SK-N-SH (cell line): ENCODE data around the gene GRIK5. TPM values are rescaled to one million over a fixed set of nuclear protein-coding genes. Genes with fewer than 3 reads are reported as not detected.

Source experiments
- CTCF ChIA-PET: fragments of 300-600, 350-600 bp; formaldehyde crosslinking; extraction: SDS; loops from one replicate; lab custom pipeline; 2021; lab: Yijun Ruan, JAX
- POLR2A ChIA-PET: fragments of 350-600 bp; sonication (Branson Sonifier 250); formaldehyde crosslinking; extraction: SDS; loops from one replicate; lab custom pipeline; 2020; ENCODE audit warnings: antibody characterized with exemption, inconsistent platforms; lab: Yijun Ruan, JAX
- DNase-seq: peaks from one replicate; pipeline ENCODE4 v3.0.0; 2012
- H2AFZ ChIP-seq: fragments of 200-600 bp; sonication (generic); 2 replicates; pipeline ENCODE4 v1.8.1; 2016; ENCODE audit warnings: antibody characterized with exemption, mild to moderate bottlenecking, low read depth
- H3F3A ChIP-seq: fragments of 200-600 bp; sonication (generic); replicated peaks from 2 replicates; pipeline ENCODE3; 2016; ENCODE audit warnings: antibody characterized with exemption, mild to moderate bottlenecking; ENCODE audit not compliant: insufficient read depth
- H3K27ac ChIP-seq, 2 experiments: fragments of 200-500 bp in 1 of 2; fragments of 200-600 bp in 1 of 2; sonication (Bioruptor generic) in 1 of 2; sonication (generic), shearing (Covaris generic) in 1 of 2; 2 replicates each; pipeline versions ENCODE4 v1.5.1 to v1.6.1; 2014 to 2016; ENCODE audit warnings: low read depth in 2 of 2, inconsistent platforms in 1 of 2, low read length in 1 of 2, mild to moderate bottlenecking in 1 of 2, mixed read lengths in 1 of 2
- H3K27me3 ChIP-seq: fragments of 200-600 bp; sonication (generic), shearing (Covaris generic); 2 replicates; pipeline ENCODE4 v1.6.1; 2016; ENCODE audit warnings: mixed run types; ENCODE audit not compliant: insufficient read depth
- H3K36me3 ChIP-seq, 2 experiments: fragments of 200-500 bp in 1 of 2; fragments of 200-600 bp in 1 of 2; sonication (Bioruptor generic) in 1 of 2; sonication (generic) in 1 of 2; replicated peaks in 1 of 2; 2 replicates each; pipeline versions ENCODE3 to v1.5.1; 2014 to 2016; ENCODE audit warnings: low read length in 1 of 2, mild to moderate bottlenecking in 1 of 2; ENCODE audit not compliant: insufficient read depth in 2 of 2, control insufficient read depth in 1 of 2
- H3K4me1 ChIP-seq, 2 experiments: fragments of 200-500 bp in 1 of 2; fragments of 200-600 bp in 1 of 2; sonication (Bioruptor generic) in 1 of 2; sonication (generic), shearing (Covaris generic) in 1 of 2; 2 replicates each; pipeline versions ENCODE4 v1.5.1 to v1.6.1; 2014 to 2016; ENCODE audit warnings: low read depth in 1 of 2, low read length in 1 of 2, mixed run types in 1 of 2; ENCODE audit not compliant: insufficient read depth in 2 of 2, control insufficient read depth in 1 of 2
- H3K4me2 ChIP-seq: fragments of 200-600 bp; sonication (generic), shearing (Covaris generic); 2 replicates; pipeline ENCODE4 v1.6.1; 2017; ENCODE audit warnings: mixed run types
- H3K4me3 ChIP-seq, 2 experiments: fragments of 200-500 bp in 1 of 2; fragments of 200-600 bp in 1 of 2; sonication (Bioruptor generic) in 1 of 2; sonication (generic), shearing (Covaris generic) in 1 of 2; 2 replicates each; pipeline versions ENCODE4 v1.5.1 to v1.8.1; 2014 to 2016; ENCODE audit warnings: low read depth in 2 of 2, inconsistent platforms in 1 of 2, low read length in 1 of 2, mild to moderate bottlenecking in 1 of 2, mixed read lengths in 1 of 2, moderate library complexity in 1 of 2
- H3K79me2 ChIP-seq: fragments of 200-600 bp; sonication (generic); 2 replicates; pipeline ENCODE4 v1.8.1; 2017; ENCODE audit warnings: mild to moderate bottlenecking; ENCODE audit not compliant: insufficient read depth
- H3K9ac ChIP-seq: fragments of 200-600 bp; sonication (generic); 2 replicates; pipeline ENCODE4 v1.6.1; 2017; ENCODE audit warnings: mixed run types
- H3K9me2 ChIP-seq: fragments of 200-600 bp; sonication (generic); 2 replicates; pipeline ENCODE4 v1.6.1; 2017; ENCODE audit warnings: mixed run types
- H3K9me3 ChIP-seq: fragments of 200-600 bp; sonication (generic); 2 replicates; pipeline ENCODE4 v1.6.1; 2017; ENCODE audit warnings: mixed run types, mild to moderate bottlenecking, moderate library complexity
- H4K20me1 ChIP-seq: fragments of 200-600 bp; sonication (generic); 2 replicates; pipeline ENCODE4 v1.6.1; 2017; ENCODE audit warnings: mild to moderate bottlenecking, mixed run types; ENCODE audit not compliant: insufficient read depth
- CHD2 ChIP-seq: fragments of 150-350 bp; IDR thresholded peaks from 2 replicates; pipeline ENCODE4 v1.6.1; 2018; ENCODE audit warnings: low read length; ENCODE audit not compliant: partially characterized antibody
- ELF1 ChIP-seq: IDR thresholded peaks from 2 replicates; pipeline ENCODE4 v1.4.0; 2012
- FOSL2 ChIP-seq: IDR thresholded peaks from 2 replicates; pipeline ENCODE4 v1.4.0; 2012; ENCODE audit warnings: low read depth, mild to moderate bottlenecking, moderate library complexity, borderline replicate concordance
- FOXJ3 ChIP-seq: sonication (generic); formaldehyde crosslinking; IDR thresholded peaks from 2 replicates; pipeline ENCODE4 v1.5.1; 2020; ENCODE audit warnings: mild to moderate bottlenecking, missing genetic modification reagents
- FOXM1 ChIP-seq: IDR thresholded peaks from 2 replicates; pipeline ENCODE4 v1.4.0; 2012; ENCODE audit warnings: low read depth, mild to moderate bottlenecking
- GABPA ChIP-seq: IDR thresholded peaks from 2 replicates; pipeline ENCODE4 v1.4.0; 2012; ENCODE audit warnings: low read depth, mild to moderate bottlenecking
- GATA2 ChIP-seq: sonication (generic); formaldehyde crosslinking; IDR thresholded peaks from 2 replicates; pipeline ENCODE4 v1.5.0; 2020; ENCODE audit warnings: mild to moderate bottlenecking, missing genetic modification reagents
- MEF2A ChIP-seq: IDR thresholded peaks from 2 replicates; pipeline ENCODE4 v1.4.0; 2012; ENCODE audit warnings: low read depth, borderline replicate concordance
- MXI1 ChIP-seq: IDR thresholded peaks from 2 replicates; pipeline ENCODE4 v1.6.1; 2012; ENCODE audit warnings: mild to moderate bottlenecking, low read depth, low read length, improper control_type of control experiment
- NRF1 ChIP-seq: IDR thresholded peaks from 2 replicates; pipeline ENCODE4 v1.6.1; 2012; ENCODE audit warnings: low read depth, mild to moderate bottlenecking, low read length
- POLR2AphosphoS5 ChIP-seq: IDR thresholded peaks from 2 replicates; pipeline ENCODE4 v1.6.1; 2012; ENCODE audit warnings: low read depth, low read length
- RAD21 ChIP-seq: IDR thresholded peaks from 2 replicates; pipeline ENCODE4 v1.6.1; 2012; ENCODE audit warnings: mild to moderate bottlenecking, low read length
- RCOR1 ChIP-seq: fragments of 150-350 bp; IDR thresholded peaks from 2 replicates; pipeline ENCODE4 v1.6.1; 2017; ENCODE audit warnings: antibody characterized with exemption, low read length
- WGBS: methylation state at CpG from one replicate; pipeline ENCODE4 v1.1.6; 2017; ENCODE audit warnings: low lambda C conversion rate; 5-methylcytosine and 5-hydroxymethylcytosine counted together
- polyA plus RNA-seq, 3 experiments: library from polyadenylated mRNA; depleted of rRNA; stranded (reverse); fragments of >200 nt; gene quantifications; 2 replicates each; pipeline ENCODE4 v1.2.3, GENCODE V29; 2012
- TF ChIP-seq, protein P1 (sequence below): IDR thresholded peaks from 2 replicates; pipeline ENCODE4 v1.4.0; 2012; ENCODE audit warnings: low read depth, borderline replicate concordance
- TF ChIP-seq, protein P2 (sequence below): fragments of 150-350 bp; IDR thresholded peaks from 2 replicates; pipeline ENCODE4 v1.6.1; 2017; ENCODE audit warnings: antibody characterized with exemption, low read length, low read depth, borderline replicate concordance
- TF ChIP-seq, protein P3 (sequence below): IDR thresholded peaks from 2 replicates; pipeline ENCODE4 v1.4.0; 2012; ENCODE audit warnings: low read depth, borderline replicate concordance
- TF ChIP-seq, protein P4 (sequence below): fragments of 200-600 bp; sonication (generic); IDR thresholded peaks from 2 replicates; pipeline ENCODE4 v1.6.1; 2017; ENCODE audit warnings: antibody characterized with exemption, mild to moderate bottlenecking, moderate library complexity
- TF ChIP-seq, protein P5 (sequence below): IDR thresholded peaks from 2 replicates; pipeline ENCODE4; 2012
- TF ChIP-seq, protein P6 (sequence below): IDR thresholded peaks from 2 replicates; pipeline ENCODE4 v1.4.0; 2012; ENCODE audit warnings: low read depth

The GRIK5 gene
- polyA plus RNA-seq, 1 of the 3 experiments (the other 2 are of a cell fraction), result 2.4 TPM

DNA sequence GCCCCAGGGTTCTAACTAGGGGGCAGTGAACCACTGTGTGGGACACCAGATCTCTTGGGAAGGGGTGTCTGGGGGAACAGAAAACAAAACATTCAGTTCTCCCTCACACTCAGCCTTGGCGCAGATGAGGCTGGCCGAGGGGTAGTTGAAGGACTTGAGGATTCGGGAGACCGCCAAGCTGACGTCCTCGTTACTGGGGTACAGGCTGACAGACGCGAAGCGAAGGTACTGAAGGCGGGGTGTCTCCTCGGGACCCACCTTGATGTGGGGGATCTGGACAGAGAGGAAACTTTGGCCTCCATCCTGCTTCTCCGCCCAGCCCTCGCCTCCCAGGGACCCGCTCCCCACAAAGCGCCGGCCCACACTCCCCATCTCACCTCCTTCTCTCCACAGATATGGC, 7.6 kb downstream of the GRIK5 start:
- Histone ChIP-seq H3K79me2 (no peaks in the 10 kb centered on the region), H3K9me3 (no peaks in the 10 kb centered on the region), H3K4me1 (peaks cover 0 to 15% of the 10 kb centered on the region in 2 experiments; a peak in 2 of 4 replicates), H3K4me3 (no peak overlapping the region), H3F3A (no peaks in the 10 kb centered on the region), H3K4me2 (no peak overlapping the region), H4K20me1 (no peaks in the 10 kb centered on the region), H3K9me2 (no peaks in the 10 kb centered on the region), H2AFZ (no peak overlapping the region), H3K36me3 (no peaks in the 10 kb centered on the region), H3K9ac (no peak overlapping the region), H3K27me3 (peaks cover 16% of the 10 kb centered on the region), H3K27ac (no peak overlapping the region)
- no peak for DNase-seq
- CTCF ChIA-PET, result no interaction called here
- TF ChIP-seq, protein P1, sequence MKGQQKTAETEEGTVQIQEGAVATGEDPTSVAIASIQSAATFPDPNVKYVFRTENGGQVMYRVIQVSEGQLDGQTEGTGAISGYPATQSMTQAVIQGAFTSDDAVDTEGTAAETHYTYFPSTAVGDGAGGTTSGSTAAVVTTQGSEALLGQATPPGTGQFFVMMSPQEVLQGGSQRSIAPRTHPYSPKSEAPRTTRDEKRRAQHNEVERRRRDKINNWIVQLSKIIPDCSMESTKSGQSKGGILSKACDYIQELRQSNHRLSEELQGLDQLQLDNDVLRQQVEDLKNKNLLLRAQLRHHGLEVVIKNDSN, result no peak
- TF ChIP-seq, protein P2, sequence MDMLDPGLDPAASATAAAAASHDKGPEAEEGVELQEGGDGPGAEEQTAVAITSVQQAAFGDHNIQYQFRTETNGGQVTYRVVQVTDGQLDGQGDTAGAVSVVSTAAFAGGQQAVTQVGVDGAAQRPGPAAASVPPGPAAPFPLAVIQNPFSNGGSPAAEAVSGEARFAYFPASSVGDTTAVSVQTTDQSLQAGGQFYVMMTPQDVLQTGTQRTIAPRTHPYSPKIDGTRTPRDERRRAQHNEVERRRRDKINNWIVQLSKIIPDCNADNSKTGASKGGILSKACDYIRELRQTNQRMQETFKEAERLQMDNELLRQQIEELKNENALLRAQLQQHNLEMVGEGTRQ, result no peak
- no peak for TF ChIP-seq FOSL2
- no peak for TF ChIP-seq GABPA
- no peak for TF ChIP-seq CHD2
- TF ChIP-seq, protein P3, sequence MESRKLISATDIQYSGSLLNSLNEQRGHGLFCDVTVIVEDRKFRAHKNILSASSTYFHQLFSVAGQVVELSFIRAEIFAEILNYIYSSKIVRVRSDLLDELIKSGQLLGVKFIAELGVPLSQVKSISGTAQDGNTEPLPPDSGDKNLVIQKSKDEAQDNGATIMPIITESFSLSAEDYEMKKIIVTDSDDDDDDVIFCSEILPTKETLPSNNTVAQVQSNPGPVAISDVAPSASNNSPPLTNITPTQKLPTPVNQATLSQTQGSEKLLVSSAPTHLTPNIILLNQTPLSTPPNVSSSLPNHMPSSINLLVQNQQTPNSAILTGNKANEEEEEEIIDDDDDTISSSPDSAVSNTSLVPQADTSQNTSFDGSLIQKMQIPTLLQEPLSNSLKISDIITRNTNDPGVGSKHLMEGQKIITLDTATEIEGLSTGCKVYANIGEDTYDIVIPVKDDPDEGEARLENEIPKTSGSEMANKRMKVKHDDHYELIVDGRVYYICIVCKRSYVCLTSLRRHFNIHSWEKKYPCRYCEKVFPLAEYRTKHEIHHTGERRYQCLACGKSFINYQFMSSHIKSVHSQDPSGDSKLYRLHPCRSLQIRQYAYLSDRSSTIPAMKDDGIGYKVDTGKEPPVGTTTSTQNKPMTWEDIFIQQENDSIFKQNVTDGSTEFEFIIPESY, result no peak
- no peak for TF ChIP-seq FOXM1
- TF ChIP-seq, protein P4, sequence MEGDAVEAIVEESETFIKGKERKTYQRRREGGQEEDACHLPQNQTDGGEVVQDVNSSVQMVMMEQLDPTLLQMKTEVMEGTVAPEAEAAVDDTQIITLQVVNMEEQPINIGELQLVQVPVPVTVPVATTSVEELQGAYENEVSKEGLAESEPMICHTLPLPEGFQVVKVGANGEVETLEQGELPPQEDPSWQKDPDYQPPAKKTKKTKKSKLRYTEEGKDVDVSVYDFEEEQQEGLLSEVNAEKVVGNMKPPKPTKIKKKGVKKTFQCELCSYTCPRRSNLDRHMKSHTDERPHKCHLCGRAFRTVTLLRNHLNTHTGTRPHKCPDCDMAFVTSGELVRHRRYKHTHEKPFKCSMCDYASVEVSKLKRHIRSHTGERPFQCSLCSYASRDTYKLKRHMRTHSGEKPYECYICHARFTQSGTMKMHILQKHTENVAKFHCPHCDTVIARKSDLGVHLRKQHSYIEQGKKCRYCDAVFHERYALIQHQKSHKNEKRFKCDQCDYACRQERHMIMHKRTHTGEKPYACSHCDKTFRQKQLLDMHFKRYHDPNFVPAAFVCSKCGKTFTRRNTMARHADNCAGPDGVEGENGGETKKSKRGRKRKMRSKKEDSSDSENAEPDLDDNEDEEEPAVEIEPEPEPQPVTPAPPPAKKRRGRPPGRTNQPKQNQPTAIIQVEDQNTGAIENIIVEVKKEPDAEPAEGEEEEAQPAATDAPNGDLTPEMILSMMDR, result no peak
- TF ChIP-seq, protein P5, sequence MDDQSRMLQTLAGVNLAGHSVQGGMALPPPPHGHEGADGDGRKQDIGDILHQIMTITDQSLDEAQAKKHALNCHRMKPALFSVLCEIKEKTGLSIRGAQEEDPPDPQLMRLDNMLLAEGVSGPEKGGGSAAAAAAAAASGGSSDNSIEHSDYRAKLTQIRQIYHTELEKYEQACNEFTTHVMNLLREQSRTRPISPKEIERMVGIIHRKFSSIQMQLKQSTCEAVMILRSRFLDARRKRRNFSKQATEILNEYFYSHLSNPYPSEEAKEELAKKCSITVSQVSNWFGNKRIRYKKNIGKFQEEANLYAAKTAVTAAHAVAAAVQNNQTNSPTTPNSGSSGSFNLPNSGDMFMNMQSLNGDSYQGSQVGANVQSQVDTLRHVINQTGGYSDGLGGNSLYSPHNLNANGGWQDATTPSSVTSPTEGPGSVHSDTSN, result no peak
- TF ChIP-seq, protein P6, sequence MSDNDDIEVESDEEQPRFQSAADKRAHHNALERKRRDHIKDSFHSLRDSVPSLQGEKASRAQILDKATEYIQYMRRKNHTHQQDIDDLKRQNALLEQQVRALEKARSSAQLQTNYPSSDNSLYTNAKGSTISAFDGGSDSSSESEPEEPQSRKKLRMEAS, result no peak
- no peak for TF ChIP-seq MEF2A
- TF ChIP-seq POLR2AphosphoS5, result no peak
- TF ChIP-seq RAD21, result no peak
- TF ChIP-seq ELF1, result no peak
- no peak for TF ChIP-seq NRF1
- TF ChIP-seq MXI1, result no peak
- TF ChIP-seq RCOR1, result no peak
- TF ChIP-seq FOXJ3 (CRISPR knock-in tag), result no peak
- TF ChIP-seq GATA2 (CRISPR knock-in tag), result no peak
- POLR2A ChIA-PET, result no interaction called here
- 87% methylated on average over 10 of the region's 16 CpGs for WGBS
